Effector CD8-positive, alpha-beta T cell (primary cell): ENCODE measurements around the gene PMP22.
A peak's percentile ranks its signal among the peaks of the same experiment; 100 is the strongest.

Experiments
- DNase-seq: peaks from one replicate; lab custom pipeline; 2025; lab: John Stamatoyannopoulos, UW

The PMP22 gene

GRCh38 chr17:15274017-15274416, 8.9 kb upstream of the PMP22 start:
- DNase-seq: no peak

GRCh38 chr17:15273141-15273793, 8.1 kb upstream of the PMP22 start:
- DNase-seq: no peak

GRCh38 chr17:15271741-15272140, 6.6 kb upstream of the PMP22 start:
- DNase-seq: no peak

- DNase-seq: no peak
These were observed 5.7 kb upstream of the PMP22 start for GRCh38 chr17:15270628-15271381.

GRCh38 chr17:15269780-15270089, 4.6 kb upstream of the PMP22 start:
- DNase-seq: no peak

GRCh38 chr17:15269087-15269779, 4.1 kb upstream of the PMP22 start:
- DNase-seq: no peak

GRCh38 chr17:15268461-15268860, 3.3 kb upstream of the PMP22 start:
- DNase-seq: no peak

- DNase-seq: no peak
These were observed 2.9 kb upstream of the PMP22 start for GRCh38 chr17:15267996-15268395.

GRCh38 chr17:15266325-15267125, 1.4 kb upstream of the PMP22 start:
- no peak for DNase-seq

- no peak for DNase-seq
These were observed 584 bp downstream of the PMP22 start for GRCh38 chr17:15264542-15264941.

- no peak for DNase-seq
These were observed 1.4 kb downstream of the PMP22 start for GRCh38 chr17:15263680-15264079.

- DNase-seq: no peak
These were observed 1.9 kb downstream of the PMP22 start for GRCh38 chr17:15263206-15263579.

- DNase-seq: no peak
These were observed 2.6 kb downstream of the PMP22 start for GRCh38 chr17:15262291-15263205.

GRCh38 chr17:15261802-15262290, 3.3 kb downstream of the PMP22 start:
- no peak for DNase-seq

- no peak for DNase-seq
These were observed 3.8 kb downstream of the PMP22 start for GRCh38 chr17:15261258-15261801.

GRCh38 chr17:15260376-15261257, 4.5 kb downstream of the PMP22 start:
- no peak for DNase-seq

GRCh38 chr17:15257796-15258512, 7.2 kb downstream of the PMP22 start:
- DNase-seq: no peak

- peak; percentile 22 for DNase-seq
These were observed 7.8 kb downstream of the PMP22 start for GRCh38 chr17:15257258-15257788.

GRCh38 chr17:15256689-15257088, 8.4 kb downstream of the PMP22 start:
- no peak for DNase-seq
